Endothelial cell of umbilical vein (primary cell): ENCODE results near the gene RANBP3L. TPM values are rescaled to one million over a fixed set of nuclear protein-coding genes. Genes with fewer than 3 reads are reported as not detected.

Experiments
- BruUV-seq: library from RNA; stranded (reverse); fragments of 400-500 nt; replicated peaks from 2 replicates; lab custom pipeline; 2021; lab: Mats Ljungman, UMichigan
- CTCF ChIA-PET: fragments of 300-600, 350-600 bp; sonication (Branson Sonifier 250); formaldehyde crosslinking; loops from one replicate; lab custom pipeline; 2021; ENCODE audit warnings: antibody characterized with exemption, inconsistent platforms; lab: Charles Lee
- POLR2A ChIA-PET: fragments of 300-600, 350-600 bp; sonication (Branson Sonifier 250); formaldehyde crosslinking; loops from one replicate; lab custom pipeline; 2021; ENCODE audit warnings: antibody characterized with exemption, inconsistent platforms; lab: Charles Lee
- DNase-seq: peaks from one replicate; pipeline ENCODE4 v3.0.0-alpha.2; 2011; ENCODE audit warnings: low read depth, low spot score
- FAIRE-seq: peaks from 2 replicates; lab custom pipeline; 2011; peaks lifted over from hg19 to GRCh38; lab: Jason Lieb, UNC
- H2AFZ ChIP-seq: 2 replicates; pipeline ENCODE4 v1.6.0; 2012; ENCODE audit warnings: low read depth, low read length, control low read depth, inconsistent platforms
- H3K27ac ChIP-seq: 2 replicates; pipeline ENCODE4 v1.5.1; 2011; ENCODE audit warnings: low read depth, mild to moderate bottlenecking, control low read depth, low read length, moderate library complexity; ENCODE audit not compliant: insufficient read depth
- H3K27me3 ChIP-seq, 2 experiments: 2 replicates each; pipeline versions ENCODE4 v1.6.0 to v1.6.1; 2011; ENCODE audit warnings: low read length in 2 of 2, mixed read lengths in 1 of 2; ENCODE audit not compliant: control insufficient read depth in 2 of 2, insufficient read depth in 2 of 2
- H3K36me3 ChIP-seq, 2 experiments: 2 replicates in 1 of 2; 3 replicates in 1 of 2; pipeline ENCODE4 v1.5.1; 2011; ENCODE audit warnings: low read length in 2 of 2, mild to moderate bottlenecking in 1 of 2, moderate library complexity in 1 of 2; ENCODE audit not compliant: control insufficient read depth in 2 of 2, insufficient read depth in 2 of 2; ENCODE audit errors: extremely low read depth in 1 of 2
- H3K4me1 ChIP-seq: 3 replicates; pipeline ENCODE4 v1.5.1; 2011; ENCODE audit warnings: mild to moderate bottlenecking, low read length; ENCODE audit not compliant: control insufficient read depth, insufficient read depth; ENCODE audit errors: extremely low read depth
- H3K4me2 ChIP-seq: 2 replicates; pipeline ENCODE4 v1.6.1; 2011; ENCODE audit warnings: low read length, control low read depth, mixed read lengths; ENCODE audit not compliant: insufficient read depth
- H3K4me3 ChIP-seq, 3 experiments: fragments of 200-600 bp in 1 of 3; sonication (generic), shearing (Covaris generic) in 1 of 3; replicated peaks in 1 of 3; 2 replicates each; pipeline ENCODE4 v1.5.1; 2011 to 2016; ENCODE audit warnings: control low read depth in 3 of 3, low read length in 3 of 3, mild to moderate bottlenecking in 2 of 3, inconsistent platforms in 1 of 3, low read depth in 1 of 3, moderate library complexity in 1 of 3; ENCODE audit not compliant: insufficient read depth in 1 of 3
- H3K79me2 ChIP-seq: 2 replicates; pipeline ENCODE4 v1.6.0; 2012; ENCODE audit warnings: low read length, inconsistent platforms; ENCODE audit not compliant: control insufficient read depth, insufficient read depth
- H3K9ac ChIP-seq: replicated peaks from 2 replicates; pipeline ENCODE3; 2011; ENCODE audit warnings: low read length, control low read depth; ENCODE audit not compliant: insufficient read depth; ENCODE audit errors: extremely low read depth
- H3K9me1 ChIP-seq: replicated peaks from 3 replicates; pipeline ENCODE4 v1.6.0; 2011; ENCODE audit warnings: mild to moderate bottlenecking, low read length; ENCODE audit not compliant: control insufficient read depth, insufficient read depth; ENCODE audit errors: extremely low read depth
- H3K9me3 ChIP-seq: replicated peaks from 2 replicates; pipeline ENCODE4 v1.5.1; 2012; ENCODE audit warnings: low read length, inconsistent platforms; ENCODE audit not compliant: control insufficient read depth, insufficient read depth
- H4K20me1 ChIP-seq: replicated peaks from 2 replicates; pipeline ENCODE3; 2011; ENCODE audit warnings: mild to moderate bottlenecking, low read length; ENCODE audit not compliant: control insufficient read depth, insufficient read depth; ENCODE audit errors: extremely low read depth
- CTCF ChIP-seq, 2 donors: IDR thresholded peaks; 1 replicate in 1 of 2; 2 replicates in 1 of 2; pipeline ENCODE4 v1.5.1; 2011; ENCODE audit warnings: low read length in 2 of 2, mild to moderate bottlenecking in 2 of 2, moderate library complexity in 2 of 2, control low read depth in 1 of 2, inconsistent platforms in 1 of 2, low read depth in 1 of 2; ENCODE audit not compliant: insufficient read depth in 1 of 2; ENCODE audit errors: extremely low read depth in 1 of 2
- EZH2 ChIP-seq: IDR thresholded peaks from 2 replicates; pipeline ENCODE4 v1.6.1; 2012; ENCODE audit warnings: borderline replicate concordance, low read depth, mild to moderate bottlenecking, moderate library complexity, low read length, inconsistent platforms; ENCODE audit not compliant: severe bottlenecking
- FOS ChIP-seq: IDR thresholded peaks from 2 replicates; pipeline ENCODE4 v1.6.1; 2011; ENCODE audit warnings: mild to moderate bottlenecking, low read length, moderate library complexity, borderline replicate concordance; ENCODE audit not compliant: insufficient read depth
- GATA2 ChIP-seq: IDR thresholded peaks from 2 replicates; pipeline ENCODE4 v1.7.0; 2011; ENCODE audit warnings: low read depth, mild to moderate bottlenecking, moderate library complexity, mixed read lengths, low read length; ENCODE audit not compliant: insufficient read length, insufficient read depth
- JUN ChIP-seq: IDR thresholded peaks from 2 replicates; pipeline ENCODE4 v1.6.1; 2011; ENCODE audit warnings: borderline replicate concordance, low read depth; ENCODE audit not compliant: insufficient read length, insufficient read depth
- MAX ChIP-seq: IDR thresholded peaks from 2 replicates; pipeline ENCODE4 v1.6.1; 2011; ENCODE audit not compliant: insufficient read depth, insufficient read length
- MYC ChIP-seq: IDR thresholded peaks from one replicate; pipeline ENCODE4 v1.6.1; 2011; ENCODE audit warnings: mild to moderate bottlenecking, low read depth, low read length
- POLR2A ChIP-seq: IDR thresholded peaks from 2 replicates; pipeline ENCODE4 v1.6.1; 2012; ENCODE audit warnings: low read depth, mild to moderate bottlenecking, control low read depth, low read length
- POLR2AphosphoS5 ChIP-seq: IDR thresholded peaks from 2 replicates; pipeline ENCODE4 v1.6.1; 2012; ENCODE audit warnings: low read depth, mild to moderate bottlenecking, control low read depth, low read length, moderate library complexity; ENCODE audit not compliant: insufficient read depth
- dilution Hi-C: fragments of 300-500 bp; cut with MboI; formaldehyde crosslinking; loops from one replicate; pipeline ENCODE4 v1.15.0; 2019; ENCODE audit warnings: low sequenced_read_pairs; ENCODE audit not compliant: extremely low pct_ligation_motif_present
- intact Hi-C: fragments of 100-400 bp; cut with micrococcal nuclease; formaldehyde crosslinking; loops from one replicate; pipeline ENCODE4 v1.10.0; 2022
- polyA plus RNA-seq, 4 experiments: library from polyadenylated mRNA; depleted of rRNA in 3 of 4; stranded (reverse) in 3 of 4; unstranded in 1 of 4; fragments of >200 nt; gene quantifications; 2 replicates each; pipeline versions ENCODE4 v1.2.1 to v1.2.3, GENCODE V29; 2011 to 2012; ENCODE audit warnings: missing spikeins in 1 of 4
- total RNA-seq: library from RNA; stranded (reverse); gene quantifications from 2 replicates; pipeline ENCODE4 v1.2.3, GENCODE V29; 2021

Gene RANBP3L
- total and polyA plus RNA-seq, 2 donors (not counting 3 experiments of a cell fraction or from before 2014, with no cell fraction given): not detected

DNA sequence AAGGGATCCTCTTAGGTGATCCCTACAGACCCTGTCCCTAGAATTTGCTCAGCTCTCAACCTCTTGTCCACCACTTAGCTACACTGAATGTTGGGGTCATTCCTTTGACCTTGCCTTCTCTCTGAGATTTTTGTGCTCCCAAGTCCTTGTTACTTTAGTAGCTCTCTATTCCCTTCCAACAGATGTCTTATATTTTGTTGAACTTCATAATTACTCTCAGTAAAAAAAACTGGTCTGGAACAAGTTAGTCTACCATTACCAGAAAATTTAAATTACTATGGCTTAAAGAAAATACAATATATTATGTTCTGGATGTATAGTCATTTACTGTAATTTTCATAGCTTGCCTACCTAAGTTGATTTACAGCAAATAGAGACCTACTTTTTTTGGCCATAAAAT lies 23.5 kb upstream of the RANBP3L start:
- no peak overlapping the region for H3K27ac ChIP-seq
- DNase-seq: no peak
- H3K9me3 ChIP-seq: no peaks in the 10 kb centered on the region
- dilution Hi-C loops: no loop called here
- BruUV-seq: no TSS peak
- no peaks in the 10 kb centered on the region for H3K36me3 ChIP-seq
- H3K27me3 ChIP-seq: no peaks in the 10 kb centered on the region
- no peak for TF ChIP-seq FOS
- no peak for TF ChIP-seq MAX
- TF ChIP-seq EZH2: no peak
- TF ChIP-seq POLR2A: no peak
- no peak for TF ChIP-seq CTCF (IDR thresholded peaks at IDR 0.05; ENCODE audit: extremely low read depth in 1 of 2, insufficient read depth in 1 of 2, low read depth in 1 of 2, low read length in 2 of 2)
- no peak for TF ChIP-seq POLR2AphosphoS5
- no peak for TF ChIP-seq MYC
- TF ChIP-seq GATA2: no peak
- TF ChIP-seq JUN: no peak
- no peaks in the 10 kb centered on the region for H3K79me2 ChIP-seq
- H3K4me1 ChIP-seq: no peaks in the 10 kb centered on the region
- no peak overlapping the region for H2AFZ ChIP-seq
- no peak overlapping the region for H3K9ac ChIP-seq
- intact Hi-C loops: no loop called here
- H3K4me2 ChIP-seq: no peak overlapping the region
- ChIA-PET POLR2A (no interaction called here), CTCF (no interaction called here)
- FAIRE-seq: no peak
- no peaks in the 10 kb centered on the region for H4K20me1 ChIP-seq
- H3K9me1 ChIP-seq: no peaks in the 10 kb centered on the region
- no peak overlapping the region for H3K4me3 ChIP-seq
